K562 (cell line): ENCODE results near the gene ECD. TPM values are rescaled to one million over a fixed set of nuclear protein-coding genes. Genes with fewer than 3 reads are reported as not detected.

Experiments
- ATAC-seq: fragments of 200-7000 bp; cut with Tn5 transposase; 3 replicates; pipeline ENCODE4 v1.9.1; 2020; ENCODE audit warnings: moderate library complexity
- BruUV-seq: library from RNA; stranded (reverse); fragments of 400-500 nt; replicated peaks from 2 replicates; lab custom pipeline; 2021; lab: Mats Ljungman, UMichigan
- CTCF ChIA-PET: fragments of 300-600 bp; formaldehyde crosslinking; extraction: SDS; loops from one replicate; lab custom pipeline; 2021; ENCODE audit warnings: low intra/inter-chr PET ratio; lab: Yijun Ruan, JAX
- POLR2A ChIA-PET: fragments of 300-600, 350-650 bp; sonication (Branson Sonifier 250); formaldehyde crosslinking; extraction: SDS; loops from one replicate; lab custom pipeline; 2021; ENCODE audit warnings: antibody characterized with exemption, inconsistent platforms; lab: Yijun Ruan, JAX
- DNase-seq, 4 experiments: peaks; one replicate each; pipeline versions ENCODE4 v3.0.0 to v3.0.0-alpha.2; 2011 to 2018; ENCODE audit warnings: low spot score in 3 of 4, mixed read lengths in 3 of 4; ENCODE audit errors: extremely low read depth in 1 of 4
- FAIRE-seq: peaks from 2 replicates; lab custom pipeline; 2011; peaks lifted over from hg19 to GRCh38; lab: Jason Lieb, UNC
- H2AFZ ChIP-seq: 2 replicates; pipeline ENCODE4 v1.6.0; 2011; ENCODE audit warnings: low read depth, low read length, control low read depth, inconsistent platforms
- H3K27ac ChIP-seq: fragments of 200-600 bp; 3 replicates; pipeline ENCODE4 v1.8.0; 2011; ENCODE audit warnings: low read depth, mild to moderate bottlenecking, control low read depth, inconsistent platforms, low read length, moderate library complexity, mixed read lengths; ENCODE audit errors: extremely low read depth
- H3K27me3 ChIP-seq, 2 experiments: fragments of 300-600 bp in 1 of 2; 2 replicates in 1 of 2; 3 replicates in 1 of 2; pipeline versions ENCODE4 v1.6.0 to v1.8.0; 2011; ENCODE audit warnings: inconsistent platforms in 2 of 2, low read length in 2 of 2, mild to moderate bottlenecking in 1 of 2, mixed read lengths in 1 of 2, moderate library complexity in 1 of 2; ENCODE audit not compliant: control insufficient read depth in 2 of 2, insufficient read depth in 2 of 2
- H3K36me3 ChIP-seq: fragments of 300-600 bp; 3 replicates; pipeline ENCODE4 v1.8.0; 2011; ENCODE audit warnings: mild to moderate bottlenecking, low read length, inconsistent platforms; ENCODE audit not compliant: control insufficient read depth, insufficient read depth
- H3K4me1 ChIP-seq, 2 experiments: fragments of 200-600 bp in 1 of 2; replicated peaks in 1 of 2; 2 replicates in 1 of 2; 3 replicates in 1 of 2; pipeline versions ENCODE4 v1.5.1 to v1.8.0; 2011; ENCODE audit warnings: inconsistent platforms in 2 of 2, low read length in 2 of 2, mild to moderate bottlenecking in 1 of 2, mixed read lengths in 1 of 2, moderate library complexity in 1 of 2; ENCODE audit not compliant: control insufficient read depth in 2 of 2, insufficient read depth in 2 of 2
- H3K4me2 ChIP-seq: 2 replicates; pipeline ENCODE4 v1.6.1; 2011; ENCODE audit warnings: low read length, control low read depth, inconsistent platforms, mixed read lengths; ENCODE audit not compliant: insufficient read depth
- H3K4me3 ChIP-seq: fragments of 200-600 bp; sonication (generic), shearing (Covaris generic); 2 replicates; pipeline ENCODE4 v1.5.1; 2016; ENCODE audit warnings: control low read depth, inconsistent platforms
- H3K79me2 ChIP-seq: fragments of 200-600 bp; 3 replicates; pipeline ENCODE4 v1.8.0; 2011; ENCODE audit warnings: low read length, inconsistent platforms; ENCODE audit not compliant: control insufficient read depth, insufficient read depth
- H3K9ac ChIP-seq, 2 experiments: 2 replicates each; pipeline versions ENCODE4 v1.6.0 to v1.6.1; 2011; ENCODE audit warnings: low read depth in 2 of 2, low read length in 2 of 2, control low read depth in 1 of 2, inconsistent platforms in 1 of 2, mild to moderate bottlenecking in 1 of 2, mixed read lengths in 1 of 2; ENCODE audit not compliant: insufficient read depth in 1 of 2
- H3K9me1 ChIP-seq: one replicate; pipeline ENCODE4 v1.6.0; 2011; ENCODE audit warnings: inconsistent platforms, mild to moderate bottlenecking, low read length, moderate library complexity; ENCODE audit not compliant: control insufficient read depth, insufficient read depth
- H3K9me3 ChIP-seq: replicated peaks from 2 replicates; pipeline ENCODE4 v1.5.1; 2011; ENCODE audit warnings: low read depth, low read length, inconsistent platforms; ENCODE audit not compliant: control insufficient read depth, insufficient read depth
- H4K20me1 ChIP-seq: replicated peaks from 2 replicates; pipeline ENCODE4 v1.6.1; 2011; ENCODE audit warnings: low read length, inconsistent platforms, mixed read lengths; ENCODE audit not compliant: control insufficient read depth, insufficient read depth
- ATF6 ChIP-seq: sonication (generic); formaldehyde crosslinking; IDR thresholded peaks from 2 replicates; pipeline ENCODE4 v1.4.0; 2020; ENCODE audit warnings: mild to moderate bottlenecking, missing genetic modification reagents
- DPF2 ChIP-seq: fragments of 450-650 bp; IDR thresholded peaks from 2 replicates; pipeline ENCODE4 v1.6.1; 2016
- EGR1 ChIP-seq: fragments of 450-650 bp; conservative IDR thresholded peaks from 2 replicates; pipeline ENCODE4 v1.6.1; 2017; ENCODE audit warnings: mild to moderate bottlenecking
- FOXA3 ChIP-seq, 2 experiments: fragments of 450-650 bp in 1 of 2; sonication (generic) in 1 of 2; formaldehyde crosslinking; IDR thresholded peaks in 1 of 2; conservative IDR thresholded peaks in 1 of 2; 2 replicates each; pipeline versions ENCODE4 v1.4.0 to v1.8.0; 2020 to 2022; ENCODE audit warnings: mild to moderate bottlenecking in 2 of 2, missing genetic modification reagents in 1 of 2
- GTF2A2 ChIP-seq: IDR thresholded peaks from 2 replicates; pipeline ENCODE4 v1.6.1; 2016; ENCODE audit warnings: mild to moderate bottlenecking, missing genetic modification characterization, missing compliant biosample characterization
- GTF2E2 ChIP-seq: fragments of 200-800 bp; sonication (Bioruptor generic); IDR thresholded peaks from 2 replicates; pipeline ENCODE4 v1.6.1; 2016; ENCODE audit warnings: missing genetic modification characterization, missing compliant biosample characterization
- HOXB6 ChIP-seq: fragments of 250-450 bp; sonication (Bioruptor Pico); IDR thresholded peaks from 2 replicates; pipeline ENCODE4 v1.5.1; 2022; ENCODE audit warnings: mild to moderate bottlenecking, borderline replicate concordance
- IRF1 ChIP-seq: sonication (generic); formaldehyde crosslinking; IDR thresholded peaks from 2 replicates; pipeline ENCODE4 v1.8.0; 2022; ENCODE audit warnings: missing genetic modification reagents, mild to moderate bottlenecking, borderline replicate concordance
- KDM5B ChIP-seq: fragments of 200-600 bp; sonication (generic); IDR thresholded peaks from 2 replicates; pipeline ENCODE4 v1.6.1; 2012; ENCODE audit warnings: low read depth, mild to moderate bottlenecking, moderate library complexity, low read length, control low read depth, inconsistent platforms; ENCODE audit not compliant: insufficient replicate concordance
- MAZ ChIP-seq, 2 experiments: fragments of 450-650 bp in 1 of 2; sonication (generic) in 1 of 2; formaldehyde crosslinking; IDR thresholded peaks in 1 of 2; conservative IDR thresholded peaks in 1 of 2; 2 replicates each; pipeline versions ENCODE4 v1.4.0 to v1.5.0; 2020; ENCODE audit warnings: mild to moderate bottlenecking in 1 of 2, missing genetic modification reagents in 1 of 2
- TCF7L2 ChIP-seq: fragments of 150-350 bp; IDR thresholded peaks from 2 replicates; pipeline ENCODE4 v1.6.1; 2016; ENCODE audit warnings: low read depth, mild to moderate bottlenecking, low read length, moderate library complexity
- ZBTB43 ChIP-seq: sonication (generic); formaldehyde crosslinking; IDR thresholded peaks from 2 replicates; pipeline ENCODE4 v1.8.0; 2023; ENCODE audit warnings: mild to moderate bottlenecking, missing genetic modification reagents
- ZNF384 ChIP-seq: IDR thresholded peaks from 2 replicates; pipeline ENCODE4 v1.6.1; 2012; ENCODE audit warnings: low read depth, low read length, improper control_type of control experiment
- ZNF695 ChIP-seq: fragments of 450-650 bp; formaldehyde crosslinking; IDR thresholded peaks from 2 replicates; pipeline ENCODE4 v1.4.0; 2020; ENCODE audit warnings: mild to moderate bottlenecking, moderate library complexity
- ZNF707 ChIP-seq: fragments of 250-450 bp; sonication (Bioruptor Pico); conservative IDR thresholded peaks from 2 replicates; pipeline ENCODE4 v1.8.0; 2022; ENCODE audit warnings: inconsistent platforms, mild to moderate bottlenecking, moderate library complexity
- WGBS: fragments of 100-300 bp; shearing (Covaris generic); methylation state at CpG from one replicate; pipeline ENCODE4 v1.1.6; 2016; ENCODE audit warnings: low coverage, mixed read lengths; ENCODE audit not compliant: insufficient coverage; ENCODE audit errors: missing lambda C conversion rate; 5-methylcytosine and 5-hydroxymethylcytosine counted together
- in situ Hi-C: fragments of 300-500 bp; cut with MboI; formaldehyde crosslinking; loops from 4 replicates; pipeline ENCODE4 v1.15.0; 2018; ENCODE audit warnings: inconsistent platforms, mixed read lengths
- intact Hi-C: fragments of 100-400 bp; cut with micrococcal nuclease; formaldehyde crosslinking; loops from 2 replicates; pipeline ENCODE4 v1.14.2; 2022
- polyA plus RNA-seq, 8 experiments: library from polyadenylated mRNA; depleted of rRNA in 4 of 8; stranded (reverse) in 5 of 8; unstranded in 3 of 8; fragments of >200 nt; fragmentation: Nextera tagmentation in 2 of 8; fragmentation: Illumina TruSeq in 1 of 8; extraction: Ambion mirVana in 2 of 8; extraction: Trizol in 1 of 8; gene quantifications; 2 replicates each; pipeline versions ENCODE4 v1.2.1 to v1.2.3, GENCODE V29; 2011 to 2014; ENCODE audit warnings: inconsistent platforms in 1 of 8, missing spikeins in 1 of 8
- total RNA-seq, 7 experiments: library from RNA; depleted of rRNA in 6 of 7; stranded (reverse); fragments of >200 nt in 6 of 7; fragmentation: Illumina TruSeq in 2 of 7; extraction: Trizol in 2 of 7; gene quantifications; 2 replicates each; pipeline versions ENCODE4 v1.2.1 to v1.2.3, GENCODE V29; 2011 to 2021; ENCODE audit warnings: low replicate concordance in 1 of 7

ECD gene
- total and polyA plus RNA-seq, 9 of the 15 experiments (the other 6 are each of a cell fraction or from before 2014, with no cell fraction given) = 33.5 to 79.9 (median 53.2) TPM

GRCh38 chr10:73168465-73168803 lies 626 bp upstream of the ECD start (continued):
- TF ChIP-seq IRF1 (CRISPR knock-in tag) = no peak
- TF ChIP-seq MAZ (CRISPR knock-in tag; conservative IDR thresholded peaks at IDR 0.05 in 1 of 2, IDR thresholded peaks at IDR 0.05 in 1 of 2) = no peak; a peak in 1 of 4 replicates
- peak; percentile 88; the same call in 1 of the 2 replicates for TF ChIP-seq ATF6

GRCh38 chr10:73167458-73167782 lies 388 bp downstream of the ECD start:
- Histone ChIP-seq H3K4me3 (peak overlapping the region; percentile 67), H3K4me2 (peak overlapping the region; percentile 99), H2AFZ (peak overlapping the region; percentile 97), H4K20me1 (no peaks in the 10 kb centered on the region), H3K27me3 (no peaks in the 10 kb centered on the region), H3K9me3 (no peaks in the 10 kb centered on the region), H3K79me2 (peaks cover 57% of the 10 kb centered on the region), H3K27ac (peak overlapping the region; percentile 88), H3K4me1 (peaks cover 3 to 4% of the 10 kb centered on the region in 2 experiments; a peak in 2 of 5 replicates), H3K9ac (peak overlapping the region; percentile 95 to 98), H3K36me3 (peaks cover 25% of the 10 kb centered on the region), H3K9me1 (no peaks in the 10 kb centered on the region)
- in situ Hi-C loops (no loop called here), intact Hi-C loops (loop anchor here (5.0 kb wide), 2 partner anchors 50 to 55 kb away; partner anchors contain the start of gene NUDT13)
- POLR2A ChIA-PET = interaction anchor here (0.7 to 1.6 kb wide), 5 partner anchors 12 to 57 kb away, joined by 3 to 6 read pairs (median 4); partner anchors contain the start of gene NUDT13
- TSS peak; percentile 62 for BruUV-seq
- no peak for ATAC-seq
- WGBS = 0% methylated on average over 5 of the region's 5 CpGs
- CTCF ChIA-PET = no interaction called here
- no peak for FAIRE-seq
- peak in 2 of 4 experiments; percentile 26 to 31 for DNase-seq
- no peak for TF ChIP-seq ZNF707 (CRISPR knock-in tag)
- TF ChIP-seq GTF2A2 = no peak
- TF ChIP-seq EGR1 = no peak
- no peak for TF ChIP-seq ZNF695 (CRISPR knock-in tag)
- TF ChIP-seq HOXB6 (CRISPR knock-in tag) = 0 out of 2 replicates have a peak, but pooled peaks have one; percentile 37
- TF ChIP-seq FOXA3 (CRISPR knock-in tag; conservative IDR thresholded peaks at IDR 0.05 in 1 of 2, IDR thresholded peaks at IDR 0.05 in 1 of 2) = no peak
- TF ChIP-seq DPF2 = no peak; the same call in 1 of the 2 replicates
- no peak for TF ChIP-seq TCF7L2
- 0 out of 2 replicates have a peak, but pooled peaks have one; percentile 23 for TF ChIP-seq ZBTB43 (CRISPR knock-in tag)
- 0 out of 2 replicates have a peak, but pooled peaks have one; percentile 2 for TF ChIP-seq ZNF384
- no peak for TF ChIP-seq KDM5B
- TF ChIP-seq GTF2E2 = no peak
